GF-D8 (cell line): ENCODE data around the gene CHCHD10.

Experiments
- DNase-seq: peaks from one replicate; lab custom pipeline; 2025; lab: John Stamatoyannopoulos, UW

CHCHD10 gene

GRCh38 chr22:23772649-23773473 is 5.1 kb upstream of the CHCHD10 start, which contains the start of gene MMP11:
Gene MMP11, plus strand, starts transcription at chr22:23772849. Its CDS starts 22 bp downstream, at chr22:23772871.
- no peak for DNase-seq

DNA sequence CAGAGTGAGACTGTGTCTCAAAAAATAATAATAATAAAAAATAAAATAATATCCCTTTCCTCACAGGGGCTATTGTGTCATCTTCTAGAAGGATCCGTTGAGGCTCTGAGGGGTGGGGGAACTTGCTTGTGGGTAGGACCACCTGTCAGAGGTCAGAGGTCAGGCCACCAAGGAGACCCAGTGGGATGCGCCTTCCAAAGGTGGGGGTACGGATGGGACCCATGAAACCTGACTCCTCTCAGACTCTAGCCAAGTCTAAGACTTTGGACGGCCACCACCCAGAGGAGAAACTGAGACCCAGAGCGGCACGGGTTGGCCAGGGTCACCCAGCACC is 4.5 kb upstream of the CHCHD10 start:
- no peak for DNase-seq

GRCh38 chr22:23769321-23769965 is 1.7 kb upstream of the CHCHD10 start:
- no peak for DNase-seq

DNA sequence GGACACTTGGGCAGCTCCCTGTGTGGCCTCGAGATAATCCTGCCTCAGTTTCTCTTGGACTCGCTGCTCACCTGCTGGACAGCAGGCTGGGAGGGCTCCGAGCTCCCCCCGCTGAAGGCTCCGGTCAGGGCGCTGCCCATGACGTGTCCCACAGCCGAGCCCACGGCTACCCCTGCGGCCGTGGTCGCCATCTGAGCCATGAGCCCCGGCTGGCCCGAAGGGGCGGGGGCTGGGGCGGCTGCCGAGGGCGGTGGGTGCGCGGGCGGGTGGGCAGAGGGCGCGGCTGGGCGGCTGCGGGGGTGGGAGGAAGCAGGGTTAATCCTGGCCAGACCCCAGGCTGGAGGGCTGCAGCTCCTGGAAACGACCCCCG is 484 bp downstream of the CHCHD10 start:
- DNase-seq: no peak

- no peak for DNase-seq
Measured at GRCh38 chr22:23764899-23765881, 2.6 kb downstream of the CHCHD10 start.

DNA sequence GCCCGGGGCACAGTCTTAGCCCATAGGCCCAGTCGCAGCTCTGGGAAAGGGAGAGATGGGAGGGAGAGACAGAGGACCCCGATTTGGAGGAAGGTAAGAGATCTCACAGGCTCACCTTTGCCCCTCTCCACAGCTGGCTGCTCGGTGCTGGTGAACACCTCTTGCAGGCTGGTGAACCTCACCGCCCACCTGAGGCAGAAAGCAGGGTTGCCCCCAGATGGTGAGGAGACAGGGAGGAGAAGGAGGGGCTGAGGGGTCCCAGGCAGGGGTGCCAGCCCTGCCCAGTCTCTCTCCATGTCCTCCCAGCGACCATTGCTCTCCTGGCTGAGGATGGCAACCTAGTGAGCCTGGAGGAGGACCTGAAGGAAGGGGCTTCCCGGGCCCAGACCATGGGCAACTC is 3.8 kb downstream of the CHCHD10 start:
- DNase-seq: no peak

- no peak for DNase-seq
Measured at GRCh38 chr22:23763579-23763945, 4.2 kb downstream of the CHCHD10 start.

- DNase-seq: no peak
Measured at GRCh38 chr22:23762842-23763578, 4.8 kb downstream of the CHCHD10 start, which contains the start of gene C22orf15. Gene C22orf15, plus strand, starts transcription at chr22:23762990. Its CDS starts 317 bp downstream, at chr22:23763307.

DNA sequence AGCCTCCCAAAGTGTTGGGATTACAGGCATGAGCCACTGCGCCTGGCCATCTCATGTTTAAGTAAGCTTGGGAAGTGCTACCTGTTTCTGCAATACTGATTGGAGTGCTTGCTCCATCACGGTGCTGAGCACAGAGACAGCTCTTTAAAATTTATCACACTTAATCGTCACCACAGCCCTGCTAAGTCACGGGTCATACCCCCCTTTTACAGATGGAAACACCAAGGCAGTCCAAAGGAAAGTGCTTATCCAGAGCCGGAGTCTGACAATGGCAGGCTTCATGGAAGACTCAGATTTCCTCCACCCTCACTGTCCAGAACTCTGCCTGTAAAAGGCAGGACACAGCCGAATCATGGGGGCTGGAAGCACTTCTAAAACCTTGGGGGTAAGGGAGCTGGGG is 7.7 kb downstream of the CHCHD10 start:
- no peak for DNase-seq

GRCh38 chr22:23759566-23759965 is 8.2 kb downstream of the CHCHD10 start:
- DNase-seq: no peak

GRCh38 chr22:23756891-23757290 is 10.9 kb downstream of the CHCHD10 start:
- no peak for DNase-seq

DNA sequence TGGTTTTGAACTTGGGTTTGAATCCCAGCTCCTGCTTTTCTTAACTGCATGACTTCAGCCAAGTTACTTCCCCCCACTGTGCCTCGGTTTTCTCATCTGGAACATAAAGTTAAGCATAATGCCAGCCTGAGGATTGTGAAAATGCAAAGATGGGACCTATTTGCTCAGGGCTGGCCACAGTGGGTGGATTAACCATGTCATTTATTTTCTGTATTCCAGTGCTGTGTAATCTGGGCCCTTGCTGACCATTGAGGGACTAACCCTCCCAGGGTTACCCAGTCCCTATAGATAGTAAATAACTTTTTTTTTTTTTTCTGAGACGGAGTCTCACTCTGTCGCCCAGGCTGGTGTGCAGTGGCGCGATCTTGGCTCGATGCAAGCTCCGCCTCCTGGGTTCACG is 12.1 kb downstream of the CHCHD10 start:
- DNase-seq: no peak

DNA sequence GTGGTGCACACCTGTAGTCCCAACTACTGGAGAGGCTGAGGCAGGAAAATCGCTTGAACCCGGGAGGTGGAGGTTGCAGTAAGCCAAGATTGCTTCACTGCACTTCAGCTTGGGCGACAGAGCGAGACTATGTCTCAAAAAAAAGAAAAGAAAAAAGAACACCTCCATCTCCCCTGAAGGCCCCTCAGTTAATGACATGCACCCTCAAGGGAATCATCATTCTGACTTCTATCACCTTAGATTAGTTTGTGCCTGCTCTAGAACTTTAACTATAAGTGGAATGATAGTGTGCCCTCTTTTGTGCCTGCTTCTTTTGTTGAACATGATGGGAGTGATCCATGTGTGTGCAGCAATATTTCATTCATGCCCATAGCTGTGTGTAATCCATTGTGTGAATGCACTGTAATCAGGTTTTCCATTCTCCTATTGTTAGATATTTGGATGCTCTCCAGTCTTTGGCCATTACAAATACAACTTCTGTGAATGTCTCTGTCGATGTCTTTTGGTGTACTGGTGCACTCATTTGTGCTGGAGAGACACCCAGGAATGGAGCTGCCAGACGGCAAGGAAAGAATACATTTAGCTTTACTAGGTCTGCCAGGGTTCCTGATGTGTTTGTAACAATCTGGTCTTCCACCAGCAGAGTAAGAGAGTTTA is 12.7 kb downstream of the CHCHD10 start:
- DNase-seq: no peak

DNA sequence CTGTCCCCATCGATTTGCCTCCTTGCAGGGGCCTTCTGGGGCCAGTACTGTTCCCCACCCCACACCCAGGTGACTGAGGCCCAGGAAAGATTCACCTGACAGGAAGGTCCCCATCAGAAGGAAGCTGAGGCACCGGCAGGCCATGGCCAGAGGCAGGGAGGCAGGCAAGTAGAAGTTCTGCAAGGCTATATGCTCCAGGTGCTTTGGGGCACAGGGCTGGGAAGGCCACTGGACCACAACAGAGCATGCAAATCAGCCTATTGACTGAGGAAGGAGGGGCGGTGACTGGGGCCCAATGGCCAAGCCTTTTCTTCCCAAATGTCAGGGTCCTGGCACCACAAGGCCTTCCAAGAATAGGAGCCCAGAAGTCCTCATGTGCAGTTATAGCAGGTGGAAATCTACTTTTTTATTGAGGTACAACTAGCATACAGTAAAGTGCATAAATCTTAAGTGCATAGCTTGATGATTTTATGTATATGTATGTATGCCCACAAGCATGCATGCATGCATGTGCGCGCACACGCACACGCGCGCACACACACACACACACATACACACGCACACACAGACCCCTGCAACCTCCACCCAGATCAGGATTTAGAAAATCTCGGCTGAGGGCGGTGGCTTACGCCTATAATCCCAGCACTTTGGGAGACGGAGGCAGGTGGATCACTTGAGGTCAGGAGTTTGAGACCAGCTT is 13.4 kb downstream of the CHCHD10 start, which contains the start of gene VPREB3:
Gene VPREB3, minus strand, starts transcription at position 206 of the 700 bp plus-strand sequence. Its CDS starts 62 bp downstream, at position 144.
- DNase-seq: no peak

DNA sequence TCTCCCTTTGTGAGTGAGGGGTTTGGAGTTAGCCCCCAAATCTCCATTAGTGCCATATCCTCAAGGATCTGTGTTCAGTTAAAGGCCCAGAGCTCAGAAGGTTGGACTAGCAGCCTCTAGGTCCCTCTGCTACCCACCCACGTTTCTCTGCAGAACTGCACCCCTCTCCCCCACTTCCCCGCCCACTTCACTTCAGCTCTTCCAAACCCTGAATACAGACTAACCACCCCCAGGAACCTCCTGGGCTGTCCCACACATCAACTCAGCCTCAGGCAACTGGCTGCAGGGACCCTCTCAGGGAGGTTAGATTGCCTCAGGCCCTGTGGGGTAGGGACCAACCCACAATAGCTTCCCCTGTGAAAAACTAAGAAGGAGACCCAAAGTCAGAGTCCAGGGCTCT is 14.4 kb downstream of the CHCHD10 start:
- DNase-seq: no peak

- no peak for DNase-seq
Measured at GRCh38 chr22:23752750-23753149, 15.0 kb downstream of the CHCHD10 start.

GRCh38 chr22:23752090-23752691 is 15.6 kb downstream of the CHCHD10 start:
- peak; percentile 35 for DNase-seq

- DNase-seq: no peak
Measured at GRCh38 chr22:23751441-23751996, 16.3 kb downstream of the CHCHD10 start.

- peak; percentile 56 for DNase-seq
Measured at GRCh38 chr22:23750714-23751440, 16.9 kb downstream of the CHCHD10 start, which contains the start of gene ZNF70. Gene ZNF70, minus strand, starts transcription at chr22:23751112. Its CDS starts 5,972 bp downstream, at chr22:23745140.
